ENCODE measurements around the gene CEACAM1. TPM values are rescaled to one million over a fixed set of nuclear protein-coding genes. Genes with fewer than 3 reads are reported as not detected.

CEACAM1 gene
- total RNA-seq, 1 experiment from 2014 or later: 1.5 TPM

DNA sequence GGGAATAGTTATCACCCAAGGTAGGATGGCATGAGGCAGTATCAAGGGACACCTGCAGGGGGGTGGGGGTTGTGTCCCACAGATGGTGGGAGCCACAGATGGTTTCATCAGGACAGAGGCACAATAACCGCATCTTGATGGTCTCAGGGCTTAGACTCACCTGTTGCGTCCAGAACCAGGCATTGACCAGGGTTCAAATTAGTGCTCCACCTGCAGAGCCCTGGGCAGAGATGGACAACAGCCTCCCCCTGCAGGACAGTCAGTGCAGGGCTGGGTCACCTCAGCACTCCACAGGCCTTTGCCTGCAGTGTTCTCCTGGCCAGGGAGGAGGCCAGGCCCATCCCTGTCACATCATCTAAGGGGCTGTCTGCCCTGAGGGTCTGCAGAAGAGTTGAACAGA, 14.5 kb upstream of the CEACAM1 start:
- Histone ChIP-seq H3K4me2 (ENCODE audit: insufficient read depth, insufficient read length, low read length) (no peak overlapping the region), H3K18ac (ENCODE audit: insufficient read length, low read depth, low read length) (no peak overlapping the region), H3K27ac (ENCODE audit: insufficient read length, low read depth, low read length) (no peak overlapping the region), H3K4me1 (ENCODE audit: insufficient read depth, low read length) (peaks cover 5% of the 10 kb centered on the region; the same call in 1 of the 2 replicates), H2AFZ (ENCODE audit: low read length) (no peak overlapping the region), H4K20me1 (ENCODE audit: control insufficient read depth, insufficient read depth, insufficient read length) (no peaks in the 10 kb centered on the region), H2AK5ac (ENCODE audit: insufficient read length, low read length) (no peak overlapping the region), H2BK120ac (ENCODE audit: low read depth, low read length, poor library complexity, severe bottlenecking) (no peak overlapping the region), H2BK20ac (ENCODE audit: low read depth, low read length, poor library complexity, severe bottlenecking) (no peak overlapping the region), H2BK5ac (ENCODE audit: insufficient read length, low read length) (no peak overlapping the region), H4K5ac (ENCODE audit: insufficient read length, low read depth, low read length) (no peak overlapping the region), H3K9me3 (ENCODE audit: control insufficient read depth, low read depth, low read length) (no peaks in the 10 kb centered on the region), H3K4ac (ENCODE audit: low read depth, low read length) (no peak overlapping the region), H3K14ac (ENCODE audit: insufficient read depth, low read length) (no peak overlapping the region), H3K23me2 (ENCODE audit: insufficient read length, low read depth, low read length, poor library complexity, severe bottlenecking) (no peaks in the 10 kb centered on the region), H2BK15ac (ENCODE audit: low read depth, low read length) (no peak overlapping the region), H2BK12ac (ENCODE audit: insufficient read length, low read depth, low read length) (no peak overlapping the region), H4K91ac (ENCODE audit: insufficient read length, low read depth, low read length) (no peak overlapping the region), H3K27me3 (ENCODE audit: insufficient read depth, low read length) (no peaks in the 10 kb centered on the region; the same call in 1 of the 2 replicates), H3T11ph (ENCODE audit: low read length) (no peak overlapping the region), H3K9ac (ENCODE audit: extremely low read depth, insufficient read length, low read length) (no peak overlapping the region), H3K23ac (ENCODE audit: insufficient read length, low read depth, low read length) (no peak overlapping the region), H3K79me1 (ENCODE audit: insufficient read depth, low read depth, low read length, poor library complexity, severe bottlenecking) (no peaks in the 10 kb centered on the region), H4K8ac (replicated peaks; ENCODE audit: insufficient read length, low read depth, low read length) (no peak overlapping the region), H3K56ac (ENCODE audit: insufficient read length, low read depth, low read length) (no peak overlapping the region), H3K79me2 (ENCODE audit: insufficient read depth, low read length) (no peaks in the 10 kb centered on the region)
- whole genome bisulfite sequencing (ENCODE audit: extremely low coverage, insufficient read length, low lambda C conversion rate): no CpG with 5 or more reads among the region's 2 CpGs
- Mint-ChIP-seq H3K9me3 (no peaks in the 10 kb centered on the region; a peak in 2 of 5 replicates), H3K4me1 (peaks cover 21 to 26% of the 10 kb centered on the region in 2 experiments), H3K27ac (no peak overlapping the region), H3K36me3 (ENCODE audit: insufficient read depth in 1 of 3, low read depth in 3 of 3) (no peaks in the 10 kb centered on the region), H3K27me3 (ENCODE audit: low read depth) (peaks cover 34% of the 10 kb centered on the region), H3K4me3 (no peak overlapping the region)
- TF ChIP-seq, protein P1, sequence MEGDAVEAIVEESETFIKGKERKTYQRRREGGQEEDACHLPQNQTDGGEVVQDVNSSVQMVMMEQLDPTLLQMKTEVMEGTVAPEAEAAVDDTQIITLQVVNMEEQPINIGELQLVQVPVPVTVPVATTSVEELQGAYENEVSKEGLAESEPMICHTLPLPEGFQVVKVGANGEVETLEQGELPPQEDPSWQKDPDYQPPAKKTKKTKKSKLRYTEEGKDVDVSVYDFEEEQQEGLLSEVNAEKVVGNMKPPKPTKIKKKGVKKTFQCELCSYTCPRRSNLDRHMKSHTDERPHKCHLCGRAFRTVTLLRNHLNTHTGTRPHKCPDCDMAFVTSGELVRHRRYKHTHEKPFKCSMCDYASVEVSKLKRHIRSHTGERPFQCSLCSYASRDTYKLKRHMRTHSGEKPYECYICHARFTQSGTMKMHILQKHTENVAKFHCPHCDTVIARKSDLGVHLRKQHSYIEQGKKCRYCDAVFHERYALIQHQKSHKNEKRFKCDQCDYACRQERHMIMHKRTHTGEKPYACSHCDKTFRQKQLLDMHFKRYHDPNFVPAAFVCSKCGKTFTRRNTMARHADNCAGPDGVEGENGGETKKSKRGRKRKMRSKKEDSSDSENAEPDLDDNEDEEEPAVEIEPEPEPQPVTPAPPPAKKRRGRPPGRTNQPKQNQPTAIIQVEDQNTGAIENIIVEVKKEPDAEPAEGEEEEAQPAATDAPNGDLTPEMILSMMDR (conservative IDR thresholded peaks at IDR 0.05): peak; percentile 51
- DNase-seq: no peak
